Naive thymus-derived CD8-positive, alpha-beta T cell (primary cell): ENCODE results near the gene ELOA. TPM values are rescaled to one million over a fixed set of nuclear protein-coding genes. Genes with fewer than 3 reads are reported as not detected.

Experiments
- ATAC-seq, 2 donors: fragments of 150-1000 bp; cut with Tn5 transposase in 1 of 2; sonication (Bioruptor Pico), chemical (Tn5 transposase) in 1 of 2; 1 replicate in 1 of 2; 2 replicates in 1 of 2; pipeline ENCODE4 v1.10.0; 2021; ENCODE audit warnings: mild to moderate bottlenecking in 2 of 2, moderate library complexity in 2 of 2
- POLR2A ChIA-PET: fragments of 350-600 bp; sonication (Branson Sonifier 250); formaldehyde crosslinking; loops from one replicate; lab custom pipeline; 2021; ENCODE audit warnings: antibody characterized with exemption; lab: Charles Lee
- DNase-seq, 10 donors: peaks; one replicate each; pipeline versions ENCODE4 v3.0.0 to v3.0.0-alpha.2; 2020 to 2022
- H3K27ac Mint-ChIP-seq, 10 donors: one replicate each; pipeline ENCODE4 v1.8.0; 2020 to 2022; ENCODE audit warnings: mild to moderate bottlenecking in 10 of 10, mixed read lengths in 10 of 10, moderate library complexity in 4 of 10, inconsistent platforms in 1 of 10
- H3K27me3 Mint-ChIP-seq, 5 donors: one replicate each; pipeline ENCODE4 v1.8.0; 2021 to 2022; ENCODE audit warnings: mixed read lengths in 5 of 5
- H3K36me3 Mint-ChIP-seq, 3 donors: one replicate each; pipeline ENCODE4 v1.8.0; 2020 to 2022; ENCODE audit warnings: mixed read lengths in 3 of 3, mild to moderate bottlenecking in 2 of 3, inconsistent platforms in 1 of 3
- H3K4me1 Mint-ChIP-seq, 4 donors: one replicate each; pipeline ENCODE4 v1.8.0; 2021 to 2022; ENCODE audit warnings: mixed read lengths in 4 of 4
- H3K4me3 Mint-ChIP-seq, 10 donors: one replicate each; pipeline ENCODE4 v1.8.0; 2020 to 2022; ENCODE audit warnings: mild to moderate bottlenecking in 10 of 10, mixed read lengths in 10 of 10, moderate library complexity in 6 of 10, inconsistent platforms in 1 of 10
- H3K9me3 Mint-ChIP-seq, 9 donors: one replicate each; pipeline ENCODE4 v1.8.0; 2020 to 2022; ENCODE audit warnings: mixed read lengths in 9 of 9, mild to moderate bottlenecking in 3 of 9, inconsistent platforms in 1 of 9, moderate library complexity in 1 of 9
- polyA plus RNA-seq, 3 donors: library from polyadenylated mRNA; unstranded; fragments of 300-500 nt; fragmentation: Illumina TruSeq; gene quantifications; one replicate each; pipeline ENCODE4 v1.2.3, GENCODE V29; 2021
- total RNA-seq, 8 experiments: library from RNA in 2 of 8; stranded (reverse) in 2 of 8; gene quantifications; one replicate each; pipeline ENCODE4 v1.2.3 and lab custom pipeline; 2021 to 2026

ELOA gene
- total and polyA plus RNA-seq, 5 experiments from 2014 or later, result 17.0 to 27.6 (median 26.4) TPM

GRCh38 chr1:23809751-23810171 lies 66.5 kb downstream of the ELOA start:
- H3K9me3 Mint-ChIP-seq, result no peaks in the 10 kb centered on the region
- peak overlapping the region in 6 of 10 donors; percentile 15 to 67 (median 47) for H3K27ac Mint-ChIP-seq
- POLR2A ChIA-PET, result interaction anchor here (0.6 to 3.1 kb wide), 6 partner anchors 9 to 107 kb away, joined by 3 to 16 read pairs (median 6); partner anchors contain the start of genes FUCA1, GALE and HMGCL

GRCh38 chr1:23810818-23811540 lies 67.7 kb downstream of the ELOA start:
- DNase-seq (peak in 8 of 10 donors; percentile 41 to 67 (median 54)), ATAC-seq (peak; percentile 75 to 79)
- POLR2A ChIA-PET, result interaction anchor here (0.8 to 3.1 kb wide), 7 partner anchors 10 to 106 kb away, joined by 3 to 16 read pairs (median 6); partner anchors contain the start of genes GALE and HMGCL
- Mint-ChIP-seq H3K27me3 (no peaks in the 10 kb centered on the region), H3K27ac (peak overlapping the region in 7 of 10 donors; percentile 16 to 79 (median 65)), H3K4me3 (no peak overlapping the region), H3K36me3 (peaks cover 0 to 47% (median 5%) of the 10 kb centered on the region in 3 donors), H3K9me3 (no peaks in the 10 kb centered on the region), H3K4me1 (peaks cover 9 to 23% (median 18%) of the 10 kb centered on the region in 4 donors)

More at GRCh38 chr1:23809751-23810171, 66.5 kb downstream of the ELOA start:
- DNase-seq (peak; percentile 75 to 89 (median 81)), ATAC-seq (peak; percentile 97 to 98)
- Mint-ChIP-seq H3K36me3 (peaks cover 0 to 41% (median 5%) of the 10 kb centered on the region in 3 donors), H3K4me1 (peaks cover 12 to 26% (median 18%) of the 10 kb centered on the region in 4 donors), H3K27me3 (no peaks in the 10 kb centered on the region), H3K4me3 (peak overlapping the region in 1 of 10 donors; percentile 2)

Other genes with a start within 250 kb of the ELOA start
- under 1 TPM; 0.10 to 0.14 TPM for gene E2F2, start 212.2 kb upstream of the ELOA start, total RNA-seq
- gene E2F2, start 212.2 kb upstream of the ELOA start, polyA plus RNA-seq, result under 1 TPM in 2 of 3 donors, not detected in 1; 0.05 to 0.14 TPM
- gene ID3, start 184.0 kb upstream of the ELOA start, total RNA-seq, result 10 to 100 TPM; 60.9 to 64.8 TPM
- 1 to 10 TPM; 2.7 to 10.0 (median 4.6) TPM for gene ID3, start 184.0 kb upstream of the ELOA start, polyA plus RNA-seq
- 1,000 to 10,000 TPM; 2,047 to 2,067 TPM for gene RPL11, start 51.7 kb upstream of the ELOA start, total RNA-seq
- 1,000 to 10,000 TPM; 1,566 to 1,847 (median 1,638) TPM for gene RPL11, start 51.7 kb upstream of the ELOA start, polyA plus RNA-seq
- gene PITHD1, start 34.9 kb downstream of the ELOA start, total RNA-seq, result 10 to 100 TPM; 79.1 to 86.6 TPM
- 10 to 100 TPM; 68.1 to 80.6 (median 74.3) TPM for gene PITHD1, start 34.9 kb downstream of the ELOA start, polyA plus RNA-seq
- gene LYPLA2, start 47.7 kb downstream of the ELOA start, total RNA-seq, result 10 to 100 TPM; 52.9 to 62.5 TPM
- 100 to 1,000 TPM in 2 of 3 donors, 10 to 100 TPM in 1; 90.3 to 104 (median 101) TPM for gene LYPLA2, start 47.7 kb downstream of the ELOA start, polyA plus RNA-seq
- 1 to 10 TPM; 8.4 to 8.7 TPM for gene GALE, start 57.3 kb downstream of the ELOA start, total RNA-seq
- gene GALE, start 57.3 kb downstream of the ELOA start, polyA plus RNA-seq, result 10 to 100 TPM in 2 of 3 donors, 1 to 10 TPM in 1; 8.0 to 12.7 (median 12.3) TPM
- gene HMGCL, start 82.0 kb downstream of the ELOA start, total RNA-seq, result 10 to 100 TPM; 32.0 to 37.7 TPM
- 10 to 100 TPM; 25.9 to 37.9 (median 34.3) TPM for gene HMGCL, start 82.0 kb downstream of the ELOA start, polyA plus RNA-seq
- 10 to 100 TPM; 14.8 to 18.4 TPM for gene FUCA1, start 124.8 kb downstream of the ELOA start, total RNA-seq
- 10 to 100 TPM in 2 of 3 donors, 1 to 10 TPM in 1; 8.1 to 13.8 (median 10.7) TPM for gene FUCA1, start 124.8 kb downstream of the ELOA start, polyA plus RNA-seq
- 1 to 10 TPM in 1 of 2 experiments, under 1 TPM in 1; 0.99 to 1.1 TPM for gene CNR2, start 169.9 kb downstream of the ELOA start, total RNA-seq
- 1 to 10 TPM in 1 of 3 donors, under 1 TPM in 2; 0.05 to 3.2 (median 0.57) TPM for gene CNR2, start 169.9 kb downstream of the ELOA start, polyA plus RNA-seq
- 100 to 1,000 TPM; 179 to 182 TPM for gene PNRC2, start 216.4 kb downstream of the ELOA start, total RNA-seq
- 100 to 1,000 TPM; 117 to 139 (median 121) TPM for gene PNRC2, start 216.4 kb downstream of the ELOA start, polyA plus RNA-seq
- gene SRSF10, start 236.9 kb downstream of the ELOA start, total RNA-seq, result 100 to 1,000 TPM; 207 to 219 TPM
- 100 to 1,000 TPM in 2 of 3 donors, 10 to 100 TPM in 1; 98.6 to 125 (median 104) TPM for gene SRSF10, start 236.9 kb downstream of the ELOA start, polyA plus RNA-seq